Hematopoietic multipotent progenitor cell (in vitro differentiated cells): ENCODE results near the gene TIMELESS. TPM values are rescaled to one million over a fixed set of nuclear protein-coding genes. Genes with fewer than 3 reads are reported as not detected.
"Not testable (repeated sequence)": the region's sequence is repeated elsewhere in the genome, so short reads cannot be mapped to it uniquely, and the experiment has no call there.

Experiments
- DNase-seq, 3 donors: peaks; one replicate each; pipeline ENCODE4 v3.0.0-alpha.2; 2011 to 2015; ENCODE audit warnings: low read depth in 2 of 3, low spot score in 2 of 3
- total RNA-seq: library from RNA; depleted of rRNA; stranded (reverse); fragments of >200 nt; gene quantifications from one replicate; pipeline ENCODE4 v1.2.3, GENCODE V29; 2012

Gene TIMELESS
- total RNA-seq, 1 donor, result 6.7 TPM

DNA sequence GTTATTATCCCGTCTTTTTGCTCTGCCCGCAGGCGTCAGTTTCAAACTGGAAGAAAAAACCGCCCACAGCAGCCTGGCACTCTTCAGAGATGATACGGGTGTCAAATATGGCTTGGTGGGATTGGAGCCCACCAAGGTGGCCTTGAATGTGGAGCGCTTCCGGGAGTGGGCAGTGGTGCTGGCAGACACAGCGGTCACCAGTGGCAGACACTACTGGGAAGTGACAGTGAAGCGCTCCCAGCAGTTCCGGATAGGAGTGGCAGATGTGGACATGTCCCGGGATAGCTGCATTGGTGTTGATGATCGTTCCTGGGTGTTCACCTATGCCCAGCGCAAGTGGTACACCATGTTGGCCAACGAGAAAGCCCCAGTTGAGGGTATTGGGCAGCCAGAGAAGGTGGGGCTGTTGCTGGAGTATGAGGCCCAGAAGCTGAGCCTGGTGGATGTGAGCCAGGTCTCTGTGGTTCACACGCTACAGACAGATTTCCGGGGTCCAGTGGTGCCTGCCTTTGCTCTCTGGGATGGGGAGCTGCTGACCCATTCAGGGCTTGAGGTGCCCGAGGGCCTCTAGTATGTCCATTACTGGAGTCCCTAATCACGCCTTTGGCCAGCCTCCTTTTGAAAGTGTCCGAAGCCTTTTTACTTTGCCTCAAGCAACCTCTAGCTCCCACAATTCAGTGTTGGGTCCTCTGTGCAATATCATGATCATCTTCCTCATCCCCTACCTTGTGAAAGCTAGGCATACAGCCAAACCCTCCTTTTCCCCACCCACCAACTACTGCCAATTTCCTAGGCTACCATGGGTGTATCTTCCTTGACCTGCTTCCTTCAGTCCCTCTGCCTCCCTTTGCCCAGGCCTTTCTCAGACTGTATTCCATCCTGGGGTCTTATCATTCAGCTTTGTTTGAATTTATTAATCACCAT, 20.0 kb upstream of the TIMELESS start:
- DNase-seq, result no peak

DNA sequence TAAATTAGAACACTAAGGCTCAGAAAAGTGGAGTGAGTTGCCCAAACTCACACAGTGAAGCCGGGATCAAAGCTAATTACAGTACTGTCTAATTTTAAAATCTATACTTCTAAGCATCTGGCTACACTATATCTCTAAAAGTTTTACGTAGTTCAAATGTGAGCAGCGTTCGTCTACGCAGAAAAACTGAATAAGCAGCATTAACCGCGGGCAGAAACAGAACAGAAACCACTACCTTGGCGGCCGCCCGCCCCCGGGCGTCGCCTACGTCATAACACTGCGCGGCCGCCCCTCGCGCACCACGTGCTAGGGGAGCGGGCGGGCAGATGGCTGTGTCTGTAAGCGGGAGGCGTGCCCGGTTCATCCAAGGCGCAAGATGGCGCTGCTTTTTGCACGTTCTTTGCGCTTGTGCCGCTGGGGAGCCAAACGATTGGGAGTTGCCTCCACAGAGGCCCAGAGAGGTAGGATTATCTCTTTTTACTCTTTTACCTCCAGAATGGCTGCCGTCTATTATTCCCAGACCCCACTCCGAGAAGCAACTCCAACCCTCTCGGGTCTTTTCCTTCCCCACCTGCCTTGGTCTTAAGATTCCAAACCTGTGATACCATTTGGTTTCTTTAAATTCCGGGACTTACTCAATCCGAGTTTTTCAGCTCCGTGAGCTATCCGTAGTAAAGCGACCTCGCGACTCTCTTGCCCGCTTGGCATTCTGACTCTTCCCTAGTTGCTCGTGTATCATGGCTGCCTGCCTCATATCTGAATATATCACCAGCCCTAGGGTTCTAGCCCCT, 19.2 kb upstream of the TIMELESS start, which contains the start of gene SPRYD4:
SPRYD4 (plus strand) TSS at position 363 of the 791 bp plus-strand sequence; CDS start at position 377, 14 bp downstream.
- DNase-seq, result peak; percentile 88 to 95 (median 93)

DNA sequence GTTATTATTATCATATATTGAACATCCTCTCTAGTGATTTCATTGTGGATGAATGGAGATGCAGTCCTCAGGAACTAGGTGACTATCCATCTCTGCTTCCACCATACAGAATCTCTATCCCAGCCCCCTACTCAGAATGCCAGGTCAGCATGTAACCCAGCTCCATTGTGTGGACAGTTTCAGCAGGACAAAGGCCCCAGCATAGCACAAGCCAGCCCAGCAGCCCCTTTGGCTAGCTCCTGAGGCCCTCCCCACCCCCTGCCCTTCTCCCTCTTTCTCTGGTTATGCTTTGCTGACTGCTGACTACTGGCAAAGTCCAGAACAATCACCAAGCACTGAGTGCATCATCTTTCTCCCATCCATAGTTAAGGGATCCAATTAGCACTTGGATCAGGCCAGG, 13.3 kb upstream of the TIMELESS start:
- DNase-seq, result no peak

DNA sequence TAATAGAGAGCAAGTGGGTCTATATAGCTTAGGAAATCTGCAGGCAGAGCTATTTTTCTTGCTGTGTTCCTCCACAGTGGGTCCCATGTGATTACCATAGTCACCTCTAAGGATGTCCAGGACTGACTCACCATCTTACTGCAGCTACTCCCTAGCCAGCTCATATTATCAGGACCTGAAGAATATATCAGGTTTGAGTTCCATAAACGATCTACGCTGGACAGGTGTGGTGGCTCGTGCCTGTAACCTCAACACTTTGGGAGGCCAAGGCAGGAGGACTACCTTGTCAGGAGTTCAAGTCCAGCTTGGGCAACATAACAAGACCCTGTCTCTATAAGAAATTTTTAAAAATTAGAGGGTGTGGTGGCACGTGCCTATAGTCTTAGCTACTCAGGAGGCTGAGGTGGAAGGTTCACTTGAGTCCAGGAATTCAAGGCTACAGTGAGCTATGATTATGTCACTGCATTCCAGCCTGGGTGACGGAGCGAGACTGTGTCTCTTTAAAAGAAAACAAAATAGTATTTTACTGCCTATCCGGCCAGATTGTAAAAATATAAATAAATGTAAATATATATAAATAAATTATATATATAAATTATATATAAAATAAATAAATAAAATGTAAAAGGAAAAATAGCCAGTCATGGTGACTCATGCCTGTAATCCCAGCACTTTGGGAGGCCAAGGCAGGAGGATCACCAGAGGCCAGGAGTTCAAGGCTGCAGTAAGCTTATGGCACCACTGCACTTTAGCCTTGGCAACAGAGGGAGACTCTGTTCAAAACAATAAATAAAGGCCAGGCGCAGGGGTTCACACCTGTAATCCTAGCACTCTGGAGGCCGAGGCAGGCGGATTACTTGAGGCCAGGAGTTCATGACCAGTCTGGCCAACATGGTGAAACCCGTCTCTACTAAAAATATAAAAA, 12.3 kb upstream of the TIMELESS start:
- DNase-seq, result no peak

DNA sequence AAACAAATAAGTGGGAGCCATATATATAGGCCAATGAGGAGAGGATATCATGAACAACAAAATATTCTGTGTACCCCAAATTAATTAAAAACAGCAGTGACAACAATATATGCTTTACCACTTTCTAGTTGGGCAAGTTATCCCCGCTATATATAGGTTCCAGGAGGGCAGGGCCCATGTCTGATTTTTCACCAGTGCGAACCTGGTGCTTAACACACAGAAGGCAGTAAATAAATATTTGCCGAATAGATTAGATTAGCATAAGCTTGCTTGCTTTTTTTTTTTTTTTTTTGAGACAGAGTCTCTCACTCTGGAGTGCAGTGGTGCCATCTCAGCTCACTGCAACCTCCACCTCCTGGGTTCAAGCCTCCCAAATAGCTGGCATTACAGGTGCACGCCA, 8.6 kb upstream of the TIMELESS start:
- no peak for DNase-seq

DNA sequence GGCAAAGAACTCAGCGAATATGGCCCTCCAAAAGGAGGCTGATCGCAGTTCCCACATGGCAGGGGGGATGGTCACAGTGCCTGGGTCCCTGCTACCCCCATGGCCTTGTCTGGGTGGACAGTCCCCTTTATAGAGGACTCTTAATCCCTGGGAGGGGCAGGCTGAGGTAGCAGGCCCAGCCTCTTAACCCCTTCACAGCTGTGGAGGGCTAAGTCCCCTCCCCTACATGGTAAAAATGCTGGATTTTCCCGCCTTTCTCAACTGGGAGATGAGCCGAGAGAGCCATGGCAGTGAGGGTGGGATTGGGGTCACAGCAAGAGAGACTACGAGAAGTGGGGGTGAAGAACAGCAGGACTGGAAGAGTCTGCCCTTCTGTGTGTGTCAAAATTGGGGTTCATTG, 5.3 kb upstream of the TIMELESS start, which contains the start of gene MIP:
MIP (minus strand) TSS at position 101 of the 400 bp plus-strand sequence; CDS start at position 57, 44 bp downstream.
- DNase-seq, result no peak

DNA sequence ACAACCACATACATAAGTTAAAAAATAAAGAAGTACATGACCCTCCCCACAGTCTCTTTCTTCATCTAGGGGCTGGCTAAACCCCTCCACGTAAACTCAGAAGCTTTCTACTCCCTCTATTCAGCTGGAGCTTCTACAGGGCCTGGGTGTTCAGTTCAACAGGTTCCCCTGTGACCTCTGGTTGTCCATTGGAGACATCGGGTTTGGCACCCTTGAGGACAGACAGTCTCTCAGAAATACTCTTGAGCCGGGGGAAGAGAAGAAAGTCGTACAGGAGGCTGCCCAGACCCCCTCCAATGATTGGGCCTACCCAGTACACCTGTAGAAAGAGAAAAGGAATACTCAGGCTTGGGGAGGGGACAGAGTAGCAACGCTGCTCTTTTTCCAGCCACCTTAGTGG, 1.9 kb upstream of the TIMELESS start:
- DNase-seq, result no peak

DNA sequence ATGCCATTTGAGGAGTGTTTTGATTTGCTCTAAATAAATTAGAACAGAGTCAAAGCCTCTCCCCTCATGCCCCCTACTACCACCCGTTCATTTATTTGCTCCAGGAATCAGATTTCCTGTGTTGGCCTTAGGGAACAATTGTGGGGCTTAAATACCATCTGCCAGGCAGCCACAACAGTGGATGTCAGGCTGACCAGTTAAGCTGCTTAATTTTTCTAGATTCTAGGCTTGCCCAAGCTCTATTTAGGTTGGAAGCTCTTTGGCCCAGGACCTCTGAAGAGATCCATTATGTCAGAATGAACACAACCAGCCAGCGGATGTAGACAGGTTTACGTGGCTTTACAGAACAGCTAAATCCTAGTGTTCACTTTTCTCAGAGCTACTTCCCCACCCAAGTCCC, 1.0 kb upstream of the TIMELESS start:
- DNase-seq, result no peak

DNA sequence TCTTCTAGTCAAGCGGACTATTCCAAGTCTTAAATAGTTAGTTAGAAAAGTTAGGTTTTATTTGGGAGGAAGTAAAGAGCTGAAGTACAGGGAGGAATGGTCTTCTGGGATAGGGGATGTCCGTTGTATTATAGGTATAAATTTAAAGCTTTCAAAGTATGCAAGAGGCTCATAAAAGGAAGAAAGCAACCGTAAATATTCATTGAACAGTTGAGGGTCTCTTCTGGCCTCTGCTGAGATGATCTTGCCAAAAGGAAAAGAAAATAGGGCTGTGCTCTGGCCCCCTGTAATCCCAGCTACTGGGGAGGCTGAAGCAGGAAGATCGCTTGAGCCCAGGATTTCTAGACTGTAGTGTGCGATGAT, 377 bp upstream of the TIMELESS start:
- no peak for DNase-seq

DNA sequence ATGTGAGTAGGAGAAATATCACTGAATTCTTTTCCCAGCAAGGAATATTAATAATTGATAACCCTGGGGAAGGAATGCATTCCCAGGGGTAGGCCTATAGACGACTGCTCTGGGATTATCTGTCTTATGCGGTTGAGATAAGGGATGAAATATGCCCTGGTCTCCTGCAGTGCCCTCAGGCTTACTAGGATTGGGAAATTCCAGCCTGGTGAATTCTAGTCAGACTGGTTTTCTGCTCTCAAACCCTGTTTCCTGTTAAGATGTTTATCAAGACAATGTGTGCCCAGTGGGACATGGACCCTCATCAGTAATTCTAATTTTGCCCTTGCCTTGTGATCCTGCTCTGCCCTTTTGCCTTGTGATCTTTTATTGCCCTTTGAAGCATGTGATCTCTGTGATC, 6.0 kb downstream of the TIMELESS start:
- not testable (repeated sequence) for DNase-seq

DNA sequence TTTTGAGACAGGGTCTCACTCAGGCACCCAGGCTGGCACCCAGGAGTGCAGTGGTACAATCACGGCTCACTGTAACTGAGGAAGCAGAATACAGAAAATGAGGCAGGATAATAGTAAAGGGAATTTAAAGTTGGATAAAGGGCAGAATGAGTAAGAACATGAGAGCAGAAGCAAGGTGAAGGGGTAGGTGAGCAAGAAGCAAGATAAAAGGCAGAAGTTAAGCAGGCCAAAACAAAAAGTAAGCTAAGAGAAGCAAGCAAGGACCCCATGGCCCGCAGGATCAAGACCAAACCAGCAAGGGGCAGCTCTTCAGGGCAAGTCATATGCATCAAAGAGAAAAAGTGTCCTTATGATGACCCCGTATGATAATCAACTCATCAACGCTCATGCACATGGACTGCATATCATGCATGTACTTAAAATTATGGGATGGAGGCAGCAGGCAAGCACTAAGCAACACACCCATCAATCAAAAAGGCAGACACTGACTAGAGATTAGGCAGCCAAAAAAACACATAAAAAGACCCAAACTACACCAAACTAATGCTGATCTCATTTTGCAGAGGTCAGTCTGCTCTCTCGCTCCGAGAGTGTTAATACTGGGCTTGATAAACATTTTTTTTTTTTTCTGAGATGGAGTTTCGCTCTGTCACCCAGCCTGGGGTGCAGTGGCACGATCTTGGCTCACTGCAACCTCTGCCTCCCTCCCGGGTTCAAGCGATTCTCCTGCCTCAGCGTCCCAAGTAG, 11.6 kb downstream of the TIMELESS start:
- no peak for DNase-seq

DNA sequence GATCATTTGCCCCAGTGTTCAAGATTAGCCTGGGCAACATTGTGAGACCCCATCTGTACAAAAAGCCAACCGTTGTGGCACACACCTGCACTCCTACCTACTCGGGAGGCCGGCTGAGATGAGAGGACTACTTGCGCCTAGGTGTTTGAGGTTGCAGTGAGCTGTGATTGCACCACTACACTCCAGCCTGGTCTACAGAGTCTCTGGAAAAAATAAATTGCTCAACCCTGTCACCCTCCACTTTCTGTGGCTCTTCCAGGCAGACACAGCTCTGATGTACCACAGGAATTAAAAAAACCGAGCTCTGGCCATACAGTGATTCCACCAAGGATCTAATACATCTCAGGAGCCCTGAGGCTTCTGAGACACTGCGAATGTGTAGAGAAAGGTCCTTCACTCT, 14.4 kb downstream of the TIMELESS start:
- DNase-seq, result no peak

DNA sequence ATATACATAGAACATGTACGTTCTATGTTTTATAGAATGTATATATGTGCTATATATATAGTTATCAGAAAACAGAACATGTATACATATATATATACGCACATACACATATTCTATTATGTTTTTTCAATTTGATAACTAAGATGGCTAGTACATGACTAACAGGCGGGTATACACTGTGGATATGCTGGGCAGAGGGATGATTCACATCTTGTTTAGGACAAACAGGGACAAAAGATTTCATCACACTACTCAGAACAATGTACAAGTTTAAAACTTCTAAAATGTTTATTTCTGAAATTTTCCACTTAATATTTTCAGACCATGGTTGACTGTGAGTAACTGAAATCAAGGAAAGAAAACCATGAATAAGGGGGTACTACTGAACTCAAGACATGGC, 17.4 kb downstream of the TIMELESS start:
- DNase-seq, result no peak

DNA sequence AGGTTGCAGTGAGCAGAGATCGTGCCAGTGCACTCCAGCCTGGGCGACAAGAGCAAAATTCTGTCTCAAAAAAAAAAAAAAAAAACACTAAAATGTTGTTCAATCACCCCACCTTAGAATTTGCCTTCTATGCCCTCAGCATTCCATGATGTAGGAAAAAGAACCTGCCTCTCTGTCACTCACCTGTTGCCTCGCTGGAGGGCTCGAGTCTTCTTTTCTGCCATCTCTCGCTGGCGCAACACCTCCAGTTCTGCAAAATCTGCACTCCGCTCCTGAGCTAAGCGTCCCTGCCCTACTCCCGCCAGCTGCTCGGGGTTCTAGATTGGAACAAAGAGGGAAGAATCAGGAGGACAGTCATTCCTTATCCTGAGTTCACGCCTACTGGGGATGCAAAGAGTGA, 17.9 kb downstream of the TIMELESS start:
- no peak for DNase-seq

DNA sequence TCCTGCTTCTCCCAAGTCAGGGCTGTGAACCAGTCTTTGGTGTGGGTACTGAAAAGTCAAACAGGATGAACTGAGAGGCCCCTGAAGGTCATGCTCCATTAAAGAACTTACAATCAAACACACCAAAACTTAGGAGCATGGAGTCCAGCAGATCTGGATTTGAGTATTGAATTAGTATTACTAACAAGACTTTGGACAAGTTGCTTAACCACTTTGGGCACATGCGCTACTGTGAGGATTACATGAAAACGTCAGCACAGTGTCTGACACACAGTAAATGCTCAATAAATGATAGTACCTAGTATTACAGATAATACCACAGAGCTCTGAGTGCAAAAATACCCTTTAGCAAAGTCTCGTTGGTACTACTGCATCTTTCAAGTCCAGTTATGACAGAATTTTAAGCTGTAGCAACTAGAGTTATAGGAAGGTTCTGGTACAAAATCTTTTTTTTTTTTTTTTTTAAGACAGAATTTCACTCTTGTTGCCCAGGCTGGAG, 23.2 kb downstream of the TIMELESS start:
- no peak for DNase-seq

DNA sequence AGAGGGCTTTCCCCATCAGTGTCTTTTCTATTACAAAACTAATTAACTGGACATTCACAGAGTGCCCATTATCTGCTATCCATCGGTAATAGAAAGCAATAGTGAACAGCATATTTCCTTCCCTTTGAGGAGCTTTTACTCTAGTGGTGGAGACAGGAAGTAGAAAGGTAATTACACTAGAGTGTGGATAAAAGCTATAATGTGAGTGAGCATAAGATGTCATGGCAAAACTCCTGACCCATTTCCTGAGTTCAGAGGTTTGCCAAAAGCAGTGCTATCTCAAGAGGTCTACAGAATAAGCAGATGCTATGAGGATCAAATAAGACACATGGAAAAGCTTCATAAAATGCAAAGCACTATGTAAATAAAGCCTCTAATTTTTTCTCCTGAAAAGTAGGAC, 24.0 kb downstream of the TIMELESS start:
- DNase-seq, result no peak

DNA sequence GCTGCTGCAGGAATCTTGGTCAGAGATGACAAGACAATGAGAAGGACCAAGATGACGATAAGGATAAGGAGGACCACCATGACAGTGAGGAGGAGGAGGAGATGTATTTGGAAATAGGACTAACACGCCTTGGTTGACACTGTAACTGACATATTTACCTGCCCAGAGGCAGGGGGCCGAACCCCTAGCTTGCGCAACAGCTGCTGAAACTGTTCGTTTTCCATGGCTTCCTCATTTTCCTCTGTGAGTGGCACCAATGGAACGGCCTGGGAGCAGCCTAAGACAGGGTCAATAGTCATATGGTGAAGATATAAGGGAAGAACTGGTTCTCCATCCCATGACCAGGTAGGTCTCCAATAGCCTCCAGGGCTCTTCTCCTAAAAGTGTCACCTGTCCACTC, 28.8 kb downstream of the TIMELESS start:
- DNase-seq, result no peak

DNA sequence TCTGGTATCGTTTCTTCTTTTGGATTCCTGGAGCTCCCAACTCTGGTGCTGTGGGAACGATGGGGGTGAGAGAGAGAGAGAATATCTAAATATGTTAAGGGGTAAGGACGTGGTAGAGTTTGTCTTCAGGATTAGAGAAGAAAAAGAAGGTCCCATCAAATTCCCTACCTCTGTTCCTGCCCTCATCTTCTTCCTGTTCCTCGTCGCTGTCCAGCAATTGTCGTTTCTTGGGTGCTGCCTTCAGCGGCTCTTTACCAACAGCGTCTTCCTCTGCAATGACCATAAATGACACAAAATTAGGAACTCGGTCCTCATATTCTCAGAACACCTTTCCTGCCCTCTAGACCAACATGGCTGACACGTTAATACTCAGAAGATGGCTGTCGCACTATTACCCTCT, 31.5 kb downstream of the TIMELESS start:
- no peak for DNase-seq

DNA sequence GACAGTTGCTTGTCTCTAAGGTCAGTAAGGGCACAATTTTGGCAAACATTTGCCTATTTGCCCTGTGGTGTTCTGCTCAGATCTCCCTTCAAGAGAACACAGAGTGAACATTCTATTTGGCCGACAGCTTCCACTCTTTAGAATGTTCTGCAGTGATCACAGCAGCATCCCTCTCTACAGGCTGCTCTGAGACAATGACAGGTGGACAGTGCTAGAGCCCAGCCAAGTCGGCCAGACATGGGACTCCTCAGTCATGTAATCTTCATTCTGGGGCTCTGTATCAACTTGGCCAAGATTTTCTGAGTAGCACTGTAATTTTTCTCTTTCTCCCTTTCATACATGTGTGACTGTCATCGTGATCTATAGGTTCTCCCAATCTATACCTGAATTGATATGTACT, 34.8 kb downstream of the TIMELESS start:
- no peak for DNase-seq

DNA sequence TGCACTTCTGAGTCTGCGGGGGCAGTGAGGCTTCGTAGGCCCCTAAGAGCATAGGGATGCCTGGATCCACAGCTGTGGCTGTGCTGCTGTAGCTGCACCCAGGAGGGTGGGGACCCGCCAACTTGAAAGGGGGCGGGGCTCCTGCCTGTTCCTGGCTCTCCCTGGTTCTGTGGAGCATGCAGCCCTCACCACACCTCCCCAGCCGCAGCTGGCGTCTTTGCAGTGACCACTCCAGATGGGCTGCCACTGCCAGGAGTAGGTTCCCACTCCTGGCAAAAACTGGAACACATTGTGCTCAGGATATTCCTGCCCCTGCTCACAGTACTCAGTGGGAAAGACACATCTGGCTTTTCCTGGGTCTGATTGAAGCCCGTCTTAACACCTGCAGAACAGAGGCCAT, 35.8 kb downstream of the TIMELESS start:
- DNase-seq, result no peak
